ENCODE data around the gene BCOR.

GRCh38 chrX:40004921-40005291, 92.9 kb downstream of the BCOR start:
- TF ChIP-seq EZH2 (IDR thresholded peaks at IDR 0.05; ENCODE audit: low read length, unreplicated experiment), result no peak
- TF ChIP-seq CTCF (conservative IDR thresholded peaks at IDR 0.05; ENCODE audit: low read depth, low read length), result no peak
- no peak for TF ChIP-seq EZH2phosphoT487 (IDR thresholded peaks at IDR 0.05; ENCODE audit: borderline replicate concordance, low read length)
